Heart left ventricle (tissue), 16 donors: Measurements from ENCODE around the gene SUGCT. TPM values are rescaled to one million over a fixed set of nuclear protein-coding genes. Genes with fewer than 3 reads are reported as not detected.

Experiments
- ATAC-seq, 4 donors: fragments of 200-7000 bp; cut with Tn5 transposase; one replicate each; pipeline ENCODE4 v1.9.1; 2020 to 2022; ENCODE audit warnings: moderate library complexity in 4 of 4, mild to moderate bottlenecking in 3 of 4, moderate number of reproducible peaks in 1 of 4
- DNase-seq, 5 donors: peaks; one replicate each; pipeline ENCODE4 v3.0.0-alpha.2; 2020
- H3K27ac ChIP-seq, 12 donors: fragments of 200-600 bp; sonication (generic) in 4 of 12; one replicate each; pipeline versions ENCODE4 v1.5.0 to v1.8.0; 2016 to 2022; ENCODE audit warnings: mild to moderate bottlenecking in 2 of 12
- H3K27me3 ChIP-seq, 9 donors: fragments of 200-600 bp; sonication (generic) in 2 of 9; one replicate each; pipeline versions ENCODE4 v1.5.1 to v1.8.0; 2016 to 2022; ENCODE audit warnings: mild to moderate bottlenecking in 3 of 9
- H3K36me3 ChIP-seq, 9 donors: fragments of 200-600 bp; sonication (generic) in 2 of 9; one replicate each; pipeline versions ENCODE4 v1.5.0 to v1.8.0; 2018 to 2022; ENCODE audit warnings: mild to moderate bottlenecking in 2 of 9
- H3K4me1 ChIP-seq, 12 donors: fragments of 200-600 bp; sonication (generic) in 4 of 12; one replicate each; pipeline versions ENCODE4 v1.5.0 to v1.8.0; 2016 to 2022; ENCODE audit warnings: mild to moderate bottlenecking in 3 of 12
- H3K4me3 ChIP-seq, 12 donors: fragments of 200-600 bp; sonication (generic) in 4 of 12; one replicate each; pipeline versions ENCODE4 v1.5.0 to v1.8.0; 2017 to 2022; ENCODE audit warnings: mild to moderate bottlenecking in 9 of 12, moderate library complexity in 4 of 12
- H3K9me3 ChIP-seq, 12 donors: fragments of 200-600 bp; sonication (generic) in 4 of 12; one replicate each; pipeline versions ENCODE4 v1.5.0 to v1.8.0; 2016 to 2022; ENCODE audit warnings: mild to moderate bottlenecking in 1 of 12
- POLR2A ChIP-seq, 2 donors: fragments of 450-650 bp; IDR thresholded peaks; one replicate each; pipeline ENCODE4 v1.6.1; 2017; ENCODE audit warnings: antibody characterized with exemption in 2 of 2, mild to moderate bottlenecking in 2 of 2, moderate library complexity in 2 of 2
- WGBS, 4 donors: extraction: QIAGEN DNeasy Blood & Tissue Kit in 2 of 4; methylation state at CpG; one replicate each; pipeline versions ENCODE4 v1.1.5 to v1.1.7; 2013 to 2018; 5-methylcytosine and 5-hydroxymethylcytosine counted together
- intact Hi-C, 10 donors: fragments of 100-400 bp; cut with DNase I; formaldehyde crosslinking; loops; one replicate each; pipeline versions ENCODE4 v1.11.1 to v1.14.2; 2022
- polyA plus RNA-seq, 2 donors: library from polyadenylated mRNA; stranded (reverse); fragments of 200-250 nt; gene quantifications; one replicate each; pipeline ENCODE4 v1.2.3, GENCODE V29; 2013
- total RNA-seq, 9 donors: library from RNA; depleted of rRNA in 2 of 9; stranded (reverse); fragments of >200 nt in 2 of 9; fragmentation: NEBNext Ultra II Directional in 3 of 9; extraction: Animal tissue kit (Norgen Biotek cat#: 25700) in 3 of 9; gene quantifications; one replicate each; pipeline versions ENCODE4 v1.1.0 to v1.2.4, GENCODE V29; 2016 to 2023
- TF ChIP-seq, protein P1 (sequence below), 12 donors: fragments of 200-600 bp; sonication (generic) in 4 of 12; IDR thresholded peaks; one replicate each; pipeline versions ENCODE4 v1.5.0 to v1.8.0; 2018 to 2022; ENCODE audit warnings: antibody characterized with exemption in 12 of 12, mild to moderate bottlenecking in 5 of 12
- donor health status: ischemic (EF 13 %, LVEDD 7.1; RV severe dilation, severe dysfunction).
- donor health status: healthy with polysubstance abuse.
- donor health status: DM: no; HTN: yes; CAD: no.
- donor health status: DM: no; HTN: no; CAD: no.
- donor health status: ischemic (EF 25% LVEDD 6.9; RV normal size, moderate dysfunction).
- donor health status: ischemic (EF 25% LVEDD 5.7; RV mildly dilated, moderate dysfunction).
- donor health status: healthy.
- donor health status: DM: yes; HTN: yes; CAD: no.
- donor health status: ischemic (EF 35%, LVEDD 5.7; RV mildly dilated, moderate dysfunction).
- donor health status: nonischemic (EF 11% LVEDD 7.7; RV severe dilation, severe dysfunction).
- donor health status: DM: yes; HTN: yes; CAD: no.
- donor health status: PGD.
- donor health status: ischemic (EF 29% LVEDD 5.4; RV normal size, mild dysfunction).
- donor health status: nonischemic (EF 23%, LVEDD 6.1; RV moderate dilation, normal function).

SUGCT gene
- total and polyA plus RNA-seq, 11 donors = 1.4 to 7.6 (median 4.4) TPM

GRCh38 chr7:40219917-40220316 lies 85.1 kb downstream of the SUGCT start:
- TF ChIP-seq POLR2A (IDR thresholded peaks at IDR 0.05) = no peak
- TF ChIP-seq, protein P1, sequence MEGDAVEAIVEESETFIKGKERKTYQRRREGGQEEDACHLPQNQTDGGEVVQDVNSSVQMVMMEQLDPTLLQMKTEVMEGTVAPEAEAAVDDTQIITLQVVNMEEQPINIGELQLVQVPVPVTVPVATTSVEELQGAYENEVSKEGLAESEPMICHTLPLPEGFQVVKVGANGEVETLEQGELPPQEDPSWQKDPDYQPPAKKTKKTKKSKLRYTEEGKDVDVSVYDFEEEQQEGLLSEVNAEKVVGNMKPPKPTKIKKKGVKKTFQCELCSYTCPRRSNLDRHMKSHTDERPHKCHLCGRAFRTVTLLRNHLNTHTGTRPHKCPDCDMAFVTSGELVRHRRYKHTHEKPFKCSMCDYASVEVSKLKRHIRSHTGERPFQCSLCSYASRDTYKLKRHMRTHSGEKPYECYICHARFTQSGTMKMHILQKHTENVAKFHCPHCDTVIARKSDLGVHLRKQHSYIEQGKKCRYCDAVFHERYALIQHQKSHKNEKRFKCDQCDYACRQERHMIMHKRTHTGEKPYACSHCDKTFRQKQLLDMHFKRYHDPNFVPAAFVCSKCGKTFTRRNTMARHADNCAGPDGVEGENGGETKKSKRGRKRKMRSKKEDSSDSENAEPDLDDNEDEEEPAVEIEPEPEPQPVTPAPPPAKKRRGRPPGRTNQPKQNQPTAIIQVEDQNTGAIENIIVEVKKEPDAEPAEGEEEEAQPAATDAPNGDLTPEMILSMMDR (IDR thresholded peaks at IDR 0.05) = no peak
- intact Hi-C loops = loop anchor here in 1 of 10 donors (10.0 kb wide), 1 partner anchor 65 kb away; no protein-coding TSS in a partner anchor
- H3K9me3 ChIP-seq = peaks cover 0 to 4% (median 0%) of the 10 kb centered on the region in 12 donors
- H3K4me3 ChIP-seq = no peak overlapping the region
- no peak overlapping the region for H3K27ac ChIP-seq
- no peaks in the 10 kb centered on the region for H3K4me1 ChIP-seq
- no peak for ATAC-seq
- no peak for DNase-seq
- H3K36me3 ChIP-seq = no peaks in the 10 kb centered on the region
- 63 to 72% (median 69%) methylated on average over 2 of the region's 2 CpGs for WGBS, 4 donors
- no peaks in the 10 kb centered on the region for H3K27me3 ChIP-seq

DNA sequence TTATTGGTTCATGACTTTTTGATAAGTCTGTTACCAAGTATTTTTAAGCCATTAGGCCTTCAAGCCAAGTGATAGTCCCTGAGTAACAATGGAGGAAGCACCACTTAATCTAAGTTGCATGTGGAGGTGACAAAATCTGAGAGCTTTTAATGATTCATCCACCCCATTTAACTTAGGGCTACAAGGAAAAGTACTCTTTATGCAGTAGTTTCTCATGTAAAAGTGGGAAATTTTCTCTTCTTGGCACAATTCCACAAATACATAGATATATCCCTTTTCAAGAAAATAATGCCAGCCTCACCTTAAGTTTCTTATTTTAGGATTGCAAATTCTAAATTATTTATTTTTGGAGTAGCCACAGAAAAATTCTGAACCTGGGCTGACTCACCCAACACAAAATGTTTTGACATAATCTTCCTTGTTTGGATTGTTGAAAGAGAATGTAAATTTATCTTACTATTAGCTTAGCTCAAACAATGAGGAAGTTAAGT lies 85.7 kb downstream of the SUGCT start:
- Histone ChIP-seq H3K27me3 (no peaks in the 10 kb centered on the region), H3K27ac (no peak overlapping the region), H3K9me3 (peaks cover 0 to 4% (median 0%) of the 10 kb centered on the region in 12 donors), H3K4me3 (no peak overlapping the region), H3K4me1 (no peaks in the 10 kb centered on the region), H3K36me3 (no peaks in the 10 kb centered on the region)
- TF ChIP-seq, protein P1 (IDR thresholded peaks at IDR 0.05) = no peak
- TF ChIP-seq POLR2A (IDR thresholded peaks at IDR 0.05) = no peak
- DNase-seq (no peak), ATAC-seq (no peak)
- intact Hi-C loops = no loop called here

DNA sequence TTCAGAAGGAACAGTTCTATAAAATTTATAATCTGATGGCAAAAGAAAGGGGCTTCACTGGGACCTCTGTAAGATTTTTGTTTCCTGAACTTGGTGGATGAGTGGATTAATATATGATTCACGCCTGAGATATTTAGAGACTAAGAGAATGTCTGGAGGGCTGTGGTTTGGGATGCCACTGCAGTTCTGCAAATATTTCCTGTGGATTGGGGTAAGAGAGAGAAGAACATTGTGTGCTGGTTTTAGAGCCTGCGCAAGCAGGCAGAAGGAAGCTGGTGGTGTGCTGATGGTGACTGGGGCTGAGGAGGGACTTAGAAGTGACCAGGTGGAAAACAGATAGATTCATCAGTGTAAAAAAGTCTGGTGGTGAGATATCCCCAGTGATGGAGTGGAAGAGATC lies 87.0 kb downstream of the SUGCT start:
- Histone ChIP-seq H3K27me3 (no peaks in the 10 kb centered on the region), H3K36me3 (no peaks in the 10 kb centered on the region), H3K4me1 (no peaks in the 10 kb centered on the region), H3K27ac (no peak overlapping the region), H3K9me3 (peaks cover 0 to 4% (median 0%) of the 10 kb centered on the region in 12 donors), H3K4me3 (no peak overlapping the region)
- intact Hi-C loops = no loop called here
- no peak for TF ChIP-seq POLR2A (IDR thresholded peaks at IDR 0.05)
- TF ChIP-seq, protein P1 (IDR thresholded peaks at IDR 0.05) = no peak
- no peak for DNase-seq
- 86 to 93% (median 90%) methylated on average over 2 of the region's 2 CpGs for WGBS, 4 donors
- peak in 1 of 4 donors; percentile 50 for ATAC-seq

- intact Hi-C loops = no loop called here
These were observed 88.8 kb downstream of the SUGCT start for GRCh38 chr7:40223451-40224127.

More at GRCh38 chr7:40223451-40224127, 88.8 kb downstream of the SUGCT start:
- Histone ChIP-seq H3K27me3 (no peaks in the 10 kb centered on the region), H3K9me3 (no peaks in the 10 kb centered on the region), H3K27ac (no peak overlapping the region), H3K36me3 (no peaks in the 10 kb centered on the region), H3K4me1 (no peaks in the 10 kb centered on the region), H3K4me3 (no peak overlapping the region)
- DNase-seq (no peak), ATAC-seq (no peak)
- TF ChIP-seq, protein P1 (IDR thresholded peaks at IDR 0.05) = no peak
- TF ChIP-seq POLR2A (IDR thresholded peaks at IDR 0.05) = no peak
- WGBS, 4 donors = 75 to 88% (median 82%) methylated on average over 2 of the region's 2 CpGs
